Limb (tissue), 2 donors: ENCODE data around the gene PGAM4.
"Not testable (repeated sequence)": the region's sequence is repeated elsewhere in the genome, so short reads cannot be mapped to it uniquely, and the experiment has no call there.

Experiments used
- DNase-seq, 2 donors: peaks; one replicate each; pipeline ENCODE4 v3.0.0-alpha.2; 2016; ENCODE audit errors: extremely low spot score in 2 of 2

The PGAM4 gene

DNA sequence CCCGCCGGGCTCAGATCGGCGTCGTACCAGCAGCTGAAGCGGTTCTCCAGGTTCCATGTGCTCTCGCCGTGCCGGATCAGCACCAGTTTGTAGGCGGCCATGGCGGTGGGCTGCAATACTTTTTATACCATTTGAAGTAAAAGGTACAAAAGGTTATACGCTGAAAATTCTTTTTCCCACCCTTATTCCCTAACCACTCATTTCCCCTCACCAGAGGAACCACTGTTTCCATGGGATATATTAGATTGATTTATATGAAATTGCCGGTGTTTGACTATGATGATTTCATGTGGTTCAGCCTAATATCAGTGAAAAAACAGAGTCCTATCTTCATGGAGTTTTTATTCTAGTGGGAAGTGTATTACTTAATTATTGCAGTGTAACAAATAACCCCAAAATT is at the start of gene PGAM4:
Gene PGAM4 (minus strand): TSS at position 101 of the 400 bp plus-strand sequence. CDS start 0 bp downstream, at position 101.
- DNase-seq, result no peak

DNA sequence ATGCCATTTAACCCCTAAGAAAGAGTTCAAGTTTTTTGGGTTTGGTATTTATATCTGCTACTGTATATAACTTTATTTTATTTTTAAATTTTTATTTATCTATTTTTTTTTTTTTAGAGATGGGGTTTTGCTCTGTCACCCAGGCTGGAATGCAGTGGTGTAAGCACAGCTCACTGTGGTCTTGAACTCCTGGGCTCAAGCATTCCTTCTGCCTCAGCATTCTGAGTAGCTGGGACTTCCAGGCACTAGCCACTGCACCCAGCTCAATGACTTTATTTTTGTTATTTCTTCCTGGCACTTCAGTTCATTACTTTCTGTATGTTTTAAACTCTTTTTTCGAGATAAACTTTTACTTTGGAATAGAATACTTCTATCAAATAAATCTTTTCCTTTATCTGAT is 42.4 kb upstream of the PGAM4 start:
- DNase-seq, result no peak

GRCh38 chrX:77979870-77980269 is 10.4 kb upstream of the PGAM4 start:
- DNase-seq, result no peak

- no peak for DNase-seq
Measured at GRCh38 chrX:77977518-77977917, 8.1 kb upstream of the PGAM4 start.

DNA sequence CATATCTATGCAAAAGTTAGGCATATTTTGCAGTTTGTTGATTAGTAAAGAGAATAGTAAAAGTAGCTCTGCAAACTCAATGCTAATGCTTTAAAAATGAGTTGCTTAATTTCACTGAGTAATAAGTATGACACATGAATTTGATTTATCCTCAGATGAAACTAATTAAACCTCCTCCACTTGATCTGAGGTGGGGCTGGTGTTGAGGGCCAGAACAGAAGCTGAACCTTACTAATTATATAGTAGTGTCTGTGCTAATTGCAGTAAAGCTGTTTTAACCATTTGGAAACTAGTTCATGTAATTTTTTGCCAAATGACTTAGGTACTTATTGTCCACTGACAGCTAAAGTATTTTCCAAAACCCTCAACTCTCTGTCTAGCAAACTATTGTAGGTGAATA is 7.7 kb upstream of the PGAM4 start:
- no peak for DNase-seq

DNA sequence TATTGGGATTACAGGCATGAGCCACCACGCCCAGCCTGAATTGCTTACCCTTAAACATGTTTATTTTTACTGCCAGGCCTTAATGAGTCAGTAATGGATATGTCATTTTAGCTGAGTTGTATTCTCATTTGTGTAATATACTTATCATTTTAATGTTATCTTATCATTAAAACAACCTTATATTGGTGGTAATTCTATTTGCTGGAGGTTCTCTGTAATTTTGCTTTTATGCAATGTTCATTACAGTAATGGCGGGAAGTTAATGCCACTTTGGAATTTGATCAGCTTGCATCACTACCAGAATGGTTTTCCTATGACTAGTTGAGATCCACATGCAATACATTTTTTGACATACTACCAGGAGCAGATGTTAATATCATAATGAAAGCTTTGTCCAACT is 6.3 kb upstream of the PGAM4 start:
- DNase-seq, result no peak

GRCh38 chrX:77967631-77968030 is 1.8 kb downstream of the PGAM4 start:
- DNase-seq, result no peak

DNA sequence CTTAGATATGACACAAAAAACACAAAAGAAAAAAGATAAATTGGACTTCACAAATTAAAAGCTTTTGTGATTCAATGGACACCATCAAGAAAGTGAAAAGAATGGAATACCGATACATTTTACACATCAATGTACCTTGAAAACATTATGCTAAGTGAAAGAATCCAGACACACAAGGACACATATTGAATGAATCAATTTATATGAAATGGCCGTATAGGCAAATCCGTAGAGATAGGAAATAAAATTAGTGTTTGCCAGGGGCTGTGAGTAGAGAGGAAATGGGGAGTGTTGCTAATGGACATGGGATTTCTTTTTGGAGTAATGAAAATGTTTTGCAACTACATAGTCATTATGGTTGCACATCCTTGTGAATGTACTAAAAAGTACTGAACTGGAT is 3.1 kb downstream of the PGAM4 start:
- DNase-seq, result no peak

GRCh38 chrX:77962068-77962902 is 7.2 kb downstream of the PGAM4 start:
- no peak for DNase-seq

DNA sequence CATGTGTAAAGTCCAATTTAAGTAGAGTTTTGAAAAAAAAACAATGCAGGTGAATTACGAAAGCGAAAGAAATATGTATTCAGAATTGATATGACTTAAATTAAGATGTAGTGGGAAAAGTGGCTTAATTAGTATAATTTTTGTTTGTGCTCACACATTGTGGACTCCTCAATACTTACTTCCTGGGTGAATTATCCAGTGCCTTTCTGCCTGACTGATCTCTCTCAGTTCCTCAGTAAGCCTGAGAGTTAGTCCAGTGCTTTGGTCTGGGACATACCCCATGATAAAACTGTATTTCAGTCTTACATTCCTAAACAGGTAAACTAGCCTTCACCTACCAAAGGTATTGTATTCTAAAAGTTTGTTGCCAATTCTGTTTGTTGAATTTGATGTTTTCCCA is 8.4 kb downstream of the PGAM4 start:
- no peak for DNase-seq

- no peak for DNase-seq
Measured at GRCh38 chrX:77960567-77960966, 8.9 kb downstream of the PGAM4 start.

GRCh38 chrX:77953708-77954107 is 15.7 kb downstream of the PGAM4 start:
- no peak for DNase-seq

- DNase-seq, result no peak
Measured at GRCh38 chrX:77953302-77953701, 16.1 kb downstream of the PGAM4 start.

- no peak for DNase-seq
Measured at GRCh38 chrX:77952173-77952572, 17.3 kb downstream of the PGAM4 start.

DNA sequence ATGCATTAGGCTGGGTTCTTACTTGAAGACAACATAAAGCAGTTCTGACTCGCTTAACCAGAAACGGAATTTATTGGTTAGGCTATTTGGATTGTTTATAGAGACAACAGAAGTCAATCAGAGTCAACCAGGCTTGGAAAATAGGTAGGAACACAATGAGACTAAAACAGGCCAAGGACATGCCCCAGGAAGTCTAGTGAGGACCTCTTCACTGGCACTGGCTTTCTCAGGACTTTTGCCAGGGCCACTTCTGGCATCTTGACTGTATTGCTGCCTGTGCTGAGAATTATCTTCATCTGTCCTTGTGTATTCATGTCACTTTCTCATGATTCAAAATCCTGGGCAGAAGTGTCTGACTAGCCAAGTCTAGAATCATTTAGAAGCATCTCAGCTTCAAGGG is 19.6 kb downstream of the PGAM4 start:
- no peak for DNase-seq

GRCh38 chrX:77946571-77946970 is 22.9 kb downstream of the PGAM4 start:
- DNase-seq, result no peak

DNA sequence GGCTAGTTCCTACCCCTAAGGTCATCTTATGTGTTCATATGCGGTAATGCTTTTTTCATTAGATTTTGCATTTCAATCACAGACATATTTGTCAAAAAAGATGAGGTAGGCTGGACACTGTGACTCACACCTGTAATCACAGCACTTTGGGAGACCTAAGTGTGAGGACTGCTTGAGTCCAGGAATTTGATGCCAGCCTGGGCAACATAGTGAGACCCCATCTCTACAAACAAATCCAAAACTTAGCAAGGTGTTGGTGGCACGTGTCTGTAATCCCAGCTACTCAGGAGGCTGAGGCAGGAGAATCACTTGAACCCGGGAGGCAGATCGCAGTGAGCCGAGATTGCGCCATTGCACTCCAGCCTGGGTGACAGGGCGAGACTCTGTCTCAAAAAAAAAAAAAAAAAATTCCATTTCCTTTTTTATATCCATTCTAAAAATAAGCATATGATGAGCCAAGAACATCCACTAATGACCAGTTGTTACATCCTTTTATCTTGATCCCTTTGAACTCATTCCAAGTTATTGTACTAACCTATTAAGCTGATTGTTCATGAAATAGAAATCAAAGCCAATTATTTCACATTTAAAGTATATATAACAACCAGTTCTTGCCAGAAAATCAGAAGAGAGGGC is 23.4 kb downstream of the PGAM4 start:
- DNase-seq, result no peak

DNA sequence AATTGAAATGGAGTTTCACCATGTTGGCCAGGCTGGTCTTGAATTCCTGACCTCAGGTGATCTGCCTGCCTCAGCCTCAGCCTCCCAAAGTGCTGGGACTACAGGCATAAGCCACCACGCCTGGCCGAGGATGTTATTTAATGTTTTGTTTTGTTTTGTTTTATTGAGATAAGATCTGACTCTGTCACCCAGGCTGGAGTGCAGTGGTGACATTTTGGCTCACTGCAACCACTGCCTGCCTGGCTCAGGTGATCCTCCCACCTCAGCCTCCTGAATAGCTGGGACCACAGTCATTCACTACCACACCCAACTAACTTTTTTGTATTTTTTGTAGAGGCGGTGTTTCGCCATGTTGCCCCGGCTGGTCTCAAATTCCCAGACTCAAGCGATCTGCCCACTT is 24.4 kb downstream of the PGAM4 start:
- DNase-seq, result not testable (repeated sequence)

- no peak for DNase-seq
Measured at GRCh38 chrX:77938083-77938680, 31.3 kb downstream of the PGAM4 start.

DNA sequence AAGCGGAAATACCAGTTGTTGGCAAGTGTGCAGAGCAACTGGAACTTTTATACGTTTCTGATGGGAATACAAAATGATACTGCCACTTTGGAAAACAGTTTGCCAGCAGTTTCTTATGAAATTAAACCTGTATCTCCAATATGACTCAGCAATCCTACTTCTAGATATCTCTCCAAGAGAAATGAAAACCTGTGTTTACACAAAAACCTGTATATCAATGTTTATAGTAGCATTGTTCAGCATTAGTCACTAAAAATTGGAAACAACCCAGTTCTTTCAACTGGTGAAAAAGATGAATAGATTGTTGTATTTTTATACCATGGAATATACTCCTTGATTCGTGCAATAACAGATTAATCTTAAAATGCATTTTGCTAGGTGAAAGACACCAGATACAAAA is 32.1 kb downstream of the PGAM4 start:
- DNase-seq, result no peak

GRCh38 chrX:77936299-77936698 is 33.1 kb downstream of the PGAM4 start:
- no peak for DNase-seq

DNA sequence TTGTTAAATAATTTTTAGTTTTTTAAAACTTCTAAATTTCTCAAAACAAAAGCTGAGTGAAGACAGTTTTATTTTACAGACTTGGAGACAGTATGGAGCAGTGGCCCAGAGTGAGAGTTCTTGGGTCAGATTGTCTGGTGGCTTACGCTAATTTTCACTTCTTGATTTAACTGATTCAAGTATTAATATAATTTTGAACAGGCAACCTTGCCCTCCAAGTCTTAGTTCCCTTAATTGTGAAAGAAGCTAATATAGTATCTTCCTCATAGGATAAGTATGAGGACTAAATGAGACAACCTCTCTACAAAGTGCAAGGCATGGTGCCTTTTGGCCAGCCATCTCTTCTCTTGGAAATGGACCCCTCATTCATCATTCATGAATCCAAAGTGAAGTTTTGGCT is 33.6 kb downstream of the PGAM4 start:
- DNase-seq, result no peak

- no peak for DNase-seq
Measured at GRCh38 chrX:77930581-77930980, 38.9 kb downstream of the PGAM4 start.
